ENCODE data around the gene FKBP5.

The FKBP5 gene

GRCh38 chr6:35634316-35634715 lies 54.4 kb downstream of the FKBP5 start:
- Histone ChIP-seq H3K27ac (ENCODE audit: low read depth, low read length, poor library complexity, severe bottlenecking) (no peak overlapping the region), H3K4me3 (ENCODE audit: low read depth, low read length, poor library complexity, severe bottlenecking) (no peak overlapping the region), H3K9ac (ENCODE audit: low read length) (no peak overlapping the region), H3K4me1 (ENCODE audit: insufficient read depth, low read length, severe bottlenecking) (peaks cover 5% of the 10 kb centered on the region), H3K36me3 (ENCODE audit: insufficient read depth, low read length) (peaks cover 92% of the 10 kb centered on the region), H3K9me3 (ENCODE audit: low read length) (no peaks in the 10 kb centered on the region), H2AFZ (ENCODE audit: low read length) (no peak overlapping the region), H3K27me3 (ENCODE audit: insufficient read depth, low read length) (no peaks in the 10 kb centered on the region), H3K4me2 (ENCODE audit: low read length) (no peak overlapping the region), H3F3A (ENCODE audit: insufficient read depth, low read length) (no peaks in the 10 kb centered on the region), H3K9me2 (ENCODE audit: low read depth, low read length) (no peaks in the 10 kb centered on the region), H4K20me1 (ENCODE audit: insufficient read depth, low read length) (no peaks in the 10 kb centered on the region), H3K79me2 (ENCODE audit: insufficient read depth, low read length) (no peaks in the 10 kb centered on the region)
- no peak for TF ChIP-seq EZH2 (IDR thresholded peaks at IDR 0.05; ENCODE audit: borderline replicate concordance, low read length)
- no peak for TF ChIP-seq CTCF (IDR thresholded peaks at IDR 0.05; ENCODE audit: low read length)

- no peaks in the 10 kb centered on the region for H4K20me1 ChIP-seq (ENCODE audit: insufficient read depth, low read length)
- no peak overlapping the region for H3K9ac ChIP-seq (ENCODE audit: low read length)
- H3K9me2 ChIP-seq (ENCODE audit: low read depth, low read length), result no peaks in the 10 kb centered on the region
- H3K4me1 ChIP-seq (ENCODE audit: insufficient read depth, low read length, severe bottlenecking), result peaks cover 5% of the 10 kb centered on the region
- H3K27me3 ChIP-seq (ENCODE audit: insufficient read depth, low read length), result no peaks in the 10 kb centered on the region
- H3K4me3 ChIP-seq (ENCODE audit: low read depth, low read length, poor library complexity, severe bottlenecking), result no peak overlapping the region
- no peaks in the 10 kb centered on the region for H3F3A ChIP-seq (ENCODE audit: insufficient read depth, low read length)
- H3K9me3 ChIP-seq (ENCODE audit: low read length), result no peaks in the 10 kb centered on the region
- no peak for TF ChIP-seq CTCF (IDR thresholded peaks at IDR 0.05; ENCODE audit: low read length)
- TF ChIP-seq EZH2 (IDR thresholded peaks at IDR 0.05; ENCODE audit: borderline replicate concordance, low read length), result no peak
- no peak overlapping the region for H3K4me2 ChIP-seq (ENCODE audit: low read length)
- no peak overlapping the region for H2AFZ ChIP-seq (ENCODE audit: low read length)
- H3K36me3 ChIP-seq (ENCODE audit: insufficient read depth, low read length), result peaks cover 92% of the 10 kb centered on the region
- no peak overlapping the region for H3K27ac ChIP-seq (ENCODE audit: low read depth, low read length, poor library complexity, severe bottlenecking)
- H3K79me2 ChIP-seq (ENCODE audit: insufficient read depth, low read length), result no peaks in the 10 kb centered on the region
Measured at GRCh38 chr6:35633579-35634089, 55.1 kb downstream of the FKBP5 start.

- Histone ChIP-seq H3K4me1 (ENCODE audit: insufficient read depth, low read length, severe bottlenecking) (no peaks in the 10 kb centered on the region), H3K4me2 (ENCODE audit: low read length) (no peak overlapping the region), H3K4me3 (ENCODE audit: low read depth, low read length, poor library complexity, severe bottlenecking) (no peak overlapping the region), H2AFZ (ENCODE audit: low read length) (no peak overlapping the region), H3K79me2 (ENCODE audit: insufficient read depth, low read length) (no peaks in the 10 kb centered on the region), H3K9ac (ENCODE audit: low read length) (no peak overlapping the region), H3K9me2 (ENCODE audit: low read depth, low read length) (no peaks in the 10 kb centered on the region), H4K20me1 (ENCODE audit: insufficient read depth, low read length) (no peaks in the 10 kb centered on the region), H3K27me3 (ENCODE audit: insufficient read depth, low read length) (no peaks in the 10 kb centered on the region), H3K27ac (ENCODE audit: low read depth, low read length, poor library complexity, severe bottlenecking) (no peak overlapping the region), H3F3A (ENCODE audit: insufficient read depth, low read length) (no peaks in the 10 kb centered on the region), H3K9me3 (ENCODE audit: low read length) (no peaks in the 10 kb centered on the region), H3K36me3 (ENCODE audit: insufficient read depth, low read length) (peaks cover 79% of the 10 kb centered on the region)
- TF ChIP-seq CTCF (IDR thresholded peaks at IDR 0.05; ENCODE audit: low read length) (no peak), EZH2 (IDR thresholded peaks at IDR 0.05; ENCODE audit: borderline replicate concordance, low read length) (no peak)
Measured at GRCh38 chr6:35629876-35630378, 58.8 kb downstream of the FKBP5 start.

All from OCI-LY1 (cell line).